HG03095 (cell line): ENCODE results near the gene TJAP1.
"Not testable (repeated sequence)": the region's sequence is repeated elsewhere in the genome, so short reads cannot be mapped to it uniquely, and the experiment has no call there.

Experiments used
- ATAC-seq: cut with Tn5 transposase; IDR thresholded peaks from one replicate; pipeline ENCODE4 v1.9.1; 2021; ENCODE audit warnings: moderate library complexity; ENCODE audit not compliant: unreplicated experiment

TJAP1 gene

GRCh38 chr6:43452896-43453295 lies 24.5 kb upstream of the TJAP1 start:
- no peak for ATAC-seq

- no peak for ATAC-seq
These were observed 23.5 kb upstream of the TJAP1 start for GRCh38 chr6:43453831-43454230.

GRCh38 chr6:43454290-43454695 lies 23.1 kb upstream of the TJAP1 start:
- no peak for ATAC-seq

GRCh38 chr6:43454696-43455530 lies 22.5 kb upstream of the TJAP1 start:
- ATAC-seq, result no peak

GRCh38 chr6:43455531-43456428 lies 21.6 kb upstream of the TJAP1 start, which contains the start of gene DLK2:
Gene DLK2, minus strand, starts transcription at chr6:43455548. Its CDS starts 723 bp downstream, at chr6:43454825.
- no peak for ATAC-seq

GRCh38 chr6:43457643-43458042 lies 19.7 kb upstream of the TJAP1 start:
- ATAC-seq, result no peak

- not testable (repeated sequence) for ATAC-seq
These were observed 19.2 kb upstream of the TJAP1 start for GRCh38 chr6:43458154-43458553.

GRCh38 chr6:43459535-43459934 lies 17.8 kb upstream of the TJAP1 start:
- ATAC-seq, result no peak

GRCh38 chr6:43460032-43460431 lies 17.3 kb upstream of the TJAP1 start:
- ATAC-seq, result no peak

- ATAC-seq, result no peak
These were observed 15.4 kb upstream of the TJAP1 start for GRCh38 chr6:43461936-43462335.

- ATAC-seq, result no peak
These were observed 13.0 kb upstream of the TJAP1 start for GRCh38 chr6:43464337-43464736.

- ATAC-seq, result no peak
These were observed 11.4 kb upstream of the TJAP1 start for GRCh38 chr6:43465948-43466347.

GRCh38 chr6:43467265-43467664 lies 10.1 kb upstream of the TJAP1 start:
- ATAC-seq, result not testable (repeated sequence)

- ATAC-seq, result no peak
These were observed 9.6 kb upstream of the TJAP1 start for GRCh38 chr6:43467752-43468151.

GRCh38 chr6:43468240-43468639 lies 9.1 kb upstream of the TJAP1 start:
- ATAC-seq, result no peak

GRCh38 chr6:43468748-43469681 lies 8.4 kb upstream of the TJAP1 start:
- no peak for ATAC-seq

- ATAC-seq, result no peak
These were observed 7.4 kb upstream of the TJAP1 start for GRCh38 chr6:43469947-43470346.

GRCh38 chr6:43471399-43471798 lies 6.0 kb upstream of the TJAP1 start:
- ATAC-seq, result no peak

GRCh38 chr6:43472515-43472914 lies 4.9 kb upstream of the TJAP1 start:
- no peak for ATAC-seq

- ATAC-seq, result no peak
These were observed 1.9 kb upstream of the TJAP1 start for GRCh38 chr6:43475516-43475915.

GRCh38 chr6:43476746-43477145 lies 624 bp upstream of the TJAP1 start:
- no peak for ATAC-seq
